NB4 (cell line): ENCODE data around the gene PRR7.
A peak's percentile ranks its signal among the peaks of the same experiment; 100 is the strongest.

Experiments
- CTCF ChIP-seq: IDR thresholded peaks from one replicate; pipeline ENCODE4 v1.5.1; 2012; ENCODE audit warnings: low read depth, low read length
- MYC ChIP-seq: IDR thresholded peaks from 2 replicates; pipeline ENCODE4 v1.6.1; 2011; ENCODE audit warnings: low read depth, low read length
- POLR2A ChIP-seq: IDR thresholded peaks from 2 replicates; pipeline ENCODE4 v1.6.1; 2011; ENCODE audit warnings: mild to moderate bottlenecking; ENCODE audit not compliant: insufficient read length; ENCODE audit errors: extremely low read depth

GRCh38 chr5:177444106-177445051, 2.2 kb upstream of the PRR7 start:
- peak; percentile 10 for TF ChIP-seq POLR2A
- TF ChIP-seq CTCF, result no peak
- TF ChIP-seq MYC, result no peak
